H9 (cell line): ENCODE results near the gene RBL1. TPM values are rescaled to one million over a fixed set of nuclear protein-coding genes. Genes with fewer than 3 reads are reported as not detected.

Source experiments
- DNase-seq: peaks from one replicate; pipeline ENCODE4 v3.0.0-alpha.2; 2017
- H2AFZ ChIP-seq: one replicate; pipeline ENCODE4 v1.6.1; 2013; ENCODE audit warnings: mild to moderate bottlenecking, low read length, control low read depth, moderate library complexity
- H2AK5ac ChIP-seq: 2 replicates; pipeline ENCODE4 v1.6.1; 2013; ENCODE audit warnings: low read length, control low read depth, mixed read lengths; ENCODE audit not compliant: insufficient read length
- H2BK120ac ChIP-seq: one replicate; pipeline ENCODE4 v1.6.1; 2013; ENCODE audit warnings: low read depth, mild to moderate bottlenecking, low read length, control low read depth, inconsistent platforms; ENCODE audit not compliant: poor library complexity, severe bottlenecking
- H2BK12ac ChIP-seq: 2 replicates; pipeline ENCODE4 v1.6.1; 2013; ENCODE audit warnings: low read length, control low read depth, mixed read lengths, low read depth; ENCODE audit not compliant: insufficient read length
- H2BK15ac ChIP-seq: 2 replicates; pipeline ENCODE4 v1.6.1; 2013; ENCODE audit warnings: low read depth, low read length, control low read depth
- H2BK20ac ChIP-seq: one replicate; pipeline ENCODE4 v1.6.1; 2013; ENCODE audit warnings: low read depth, mild to moderate bottlenecking, low read length, control low read depth, inconsistent platforms; ENCODE audit not compliant: poor library complexity, severe bottlenecking
- H2BK5ac ChIP-seq: 2 replicates; pipeline ENCODE4 v1.6.1; 2013; ENCODE audit warnings: low read length, control low read depth, mixed read lengths; ENCODE audit not compliant: insufficient read length
- H3K14ac ChIP-seq: 2 replicates; pipeline ENCODE4 v1.6.1; 2013; ENCODE audit warnings: low read length, control low read depth; ENCODE audit not compliant: insufficient read depth
- H3K18ac ChIP-seq: 2 replicates; pipeline ENCODE4 v1.6.1; 2013; ENCODE audit warnings: low read depth, mild to moderate bottlenecking, mixed read lengths, low read length, control low read depth; ENCODE audit not compliant: insufficient read length
- H3K23ac ChIP-seq: 2 replicates; pipeline ENCODE4 v1.6.1; 2013; ENCODE audit warnings: low read length, control low read depth, mixed read lengths, low read depth; ENCODE audit not compliant: insufficient read length
- H3K23me2 ChIP-seq: 2 replicates; pipeline ENCODE4 v1.6.1; 2013; ENCODE audit warnings: low read depth, mild to moderate bottlenecking, mixed read lengths, low read length, control low read depth; ENCODE audit not compliant: insufficient read length, poor library complexity, severe bottlenecking
- H3K27ac ChIP-seq: 2 replicates; pipeline ENCODE4 v1.5.1; 2013; ENCODE audit warnings: low read length, control low read depth, mixed read lengths, low read depth; ENCODE audit not compliant: insufficient read length
- H3K27me3 ChIP-seq: 2 replicates; pipeline ENCODE4 v1.6.1; 2013; ENCODE audit warnings: low read length, control low read depth, inconsistent platforms; ENCODE audit not compliant: insufficient read depth
- H3K4ac ChIP-seq: 2 replicates; pipeline ENCODE4 v1.6.1; 2013; ENCODE audit warnings: low read depth, mild to moderate bottlenecking, control low read depth, inconsistent platforms, low read length, moderate library complexity
- H3K4me1 ChIP-seq: 2 replicates; pipeline ENCODE4 v1.6.1; 2013; ENCODE audit warnings: low read length, control low read depth, inconsistent platforms; ENCODE audit not compliant: insufficient read depth
- H3K4me2 ChIP-seq: 2 replicates; pipeline ENCODE4 v1.6.1; 2013; ENCODE audit warnings: low read length, control low read depth, mixed read lengths; ENCODE audit not compliant: insufficient read length, insufficient read depth
- H3K56ac ChIP-seq: 2 replicates; pipeline ENCODE4 v1.6.1; 2013; ENCODE audit warnings: low read depth, mild to moderate bottlenecking, mixed read lengths, low read length, control low read depth; ENCODE audit not compliant: insufficient read length
- H3K79me1 ChIP-seq: 2 replicates; pipeline ENCODE4 v1.6.1; 2013; ENCODE audit warnings: low read depth, mild to moderate bottlenecking, moderate library complexity, low read length, control low read depth, inconsistent platforms; ENCODE audit not compliant: insufficient read depth, poor library complexity, severe bottlenecking
- H3K79me2 ChIP-seq: 2 replicates; pipeline ENCODE4 v1.6.1; 2013; ENCODE audit warnings: low read length, control low read depth, inconsistent platforms; ENCODE audit not compliant: insufficient read depth
- H3K9ac ChIP-seq: 2 replicates; pipeline ENCODE4 v1.6.1; 2013; ENCODE audit warnings: low read length, control low read depth, mixed read lengths; ENCODE audit not compliant: insufficient read length; ENCODE audit errors: extremely low read depth
- H3K9me3 ChIP-seq: one replicate; pipeline ENCODE4 v1.6.1; 2013; ENCODE audit warnings: low read depth, low read length, inconsistent platforms; ENCODE audit not compliant: control insufficient read depth
- H3T11ph ChIP-seq: one replicate; pipeline ENCODE4 v1.6.1; 2013; ENCODE audit warnings: mild to moderate bottlenecking, low read length, control low read depth, inconsistent platforms
- H4K20me1 ChIP-seq: one replicate; pipeline ENCODE4 v1.6.1; 2013; ENCODE audit not compliant: control insufficient read depth, insufficient read length, insufficient read depth
- H4K5ac ChIP-seq: 2 replicates; pipeline ENCODE4 v1.6.1; 2013; ENCODE audit warnings: low read depth, mild to moderate bottlenecking, mixed read lengths, low read length, control low read depth; ENCODE audit not compliant: insufficient read length
- H4K8ac ChIP-seq: replicated peaks from 2 replicates; pipeline ENCODE4 v1.6.1; 2013; ENCODE audit warnings: low read length, control low read depth, mixed read lengths, low read depth; ENCODE audit not compliant: insufficient read length
- H4K91ac ChIP-seq: 2 replicates; pipeline ENCODE4 v1.6.1; 2013; ENCODE audit warnings: low read depth, mild to moderate bottlenecking, moderate library complexity, mixed read lengths, low read length, control low read depth; ENCODE audit not compliant: insufficient read length
- H3K27ac Mint-ChIP-seq, 3 experiments: 2 replicates in 2 of 3; 3 replicates in 1 of 3; pipeline ENCODE4 v1.8.0; 2020 to 2021; ENCODE audit warnings: mixed read lengths in 3 of 3, mild to moderate bottlenecking in 1 of 3, moderate library complexity in 1 of 3
- H3K27me3 Mint-ChIP-seq: 2 replicates; pipeline ENCODE4 v1.8.0; 2021; ENCODE audit warnings: low read depth, mild to moderate bottlenecking, moderate library complexity, mixed read lengths
- H3K36me3 Mint-ChIP-seq, 3 experiments: 2 replicates in 2 of 3; 3 replicates in 1 of 3; pipeline ENCODE4 v1.8.0; 2020 to 2021; ENCODE audit warnings: low read depth in 3 of 3, mixed read lengths in 3 of 3; ENCODE audit not compliant: insufficient read depth in 1 of 3
- H3K4me1 Mint-ChIP-seq, 2 experiments: 2 replicates each; pipeline ENCODE4 v1.8.0; 2020; ENCODE audit warnings: mixed read lengths in 2 of 2
- H3K4me3 Mint-ChIP-seq, 2 experiments: 2 replicates in 1 of 2; 3 replicates in 1 of 2; pipeline ENCODE4 v1.8.0; 2020 to 2021; ENCODE audit warnings: mild to moderate bottlenecking in 2 of 2, mixed read lengths in 2 of 2, moderate library complexity in 1 of 2
- H3K9me3 Mint-ChIP-seq, 2 experiments: 2 replicates in 1 of 2; 3 replicates in 1 of 2; pipeline ENCODE4 v1.8.0; 2020; ENCODE audit warnings: mild to moderate bottlenecking in 2 of 2, mixed read lengths in 2 of 2, moderate library complexity in 1 of 2
- WGBS: extraction: QIAGEN DNeasy Blood & Tissue Kit; methylation state at CpG from one replicate; pipeline ENCODE4 v1.1.7; 2013; ENCODE audit warnings: missing lambda C conversion rate, low lambda C conversion rate, mixed read lengths; ENCODE audit not compliant: insufficient read length; ENCODE audit errors: extremely low coverage; 5-methylcytosine and 5-hydroxymethylcytosine counted together
- total RNA-seq: library from RNA; stranded (reverse); gene quantifications from 2 replicates; pipeline ENCODE4 v1.2.1, GENCODE V29; 2021
- TF ChIP-seq, protein P1 (sequence below): fragments of 200-600 bp; sonication (generic); conservative IDR thresholded peaks from 3 replicates; pipeline ENCODE4 v1.8.0; 2021; ENCODE audit warnings: antibody characterized with exemption, mild to moderate bottlenecking

RBL1 gene
- total RNA-seq, 1 experiment from 2014 or later: 14.1 TPM

- Histone ChIP-seq H3K14ac (no peak overlapping the region), H3K79me2 (no peaks in the 10 kb centered on the region), H2AK5ac (no peak overlapping the region), H3K4ac (no peak overlapping the region), H2BK15ac (no peak overlapping the region), H2BK5ac (no peak overlapping the region), H3K18ac (no peak overlapping the region), H3K4me1 (no peaks in the 10 kb centered on the region), H3K4me2 (no peak overlapping the region), H2AFZ (no peak overlapping the region), H2BK20ac (no peak overlapping the region), H4K91ac (no peak overlapping the region), H2BK120ac (no peak overlapping the region), H3K79me1 (no peaks in the 10 kb centered on the region), H3K23me2 (no peaks in the 10 kb centered on the region), H3K23ac (no peak overlapping the region), H4K5ac (no peak overlapping the region), H3T11ph (no peak overlapping the region), H3K56ac (no peak overlapping the region), H2BK12ac (no peak overlapping the region), H3K9ac (no peak overlapping the region), H3K27me3 (no peaks in the 10 kb centered on the region), H3K27ac (no peak overlapping the region), H4K20me1 (no peaks in the 10 kb centered on the region), H4K8ac (no peak overlapping the region), H3K9me3 (peaks cover 13% of the 10 kb centered on the region)
- H3K4me1 Mint-ChIP-seq: 0 out of 4 replicates have a peak, but pooled peaks cover 0 to 2% of the 10 kb centered on the region in 2 experiments
- peaks cover 10 to 16% (median 16%) of the 10 kb centered on the region in 3 experiments; a peak in 6 of 7 replicates for H3K36me3 Mint-ChIP-seq
- TF ChIP-seq, protein P1, sequence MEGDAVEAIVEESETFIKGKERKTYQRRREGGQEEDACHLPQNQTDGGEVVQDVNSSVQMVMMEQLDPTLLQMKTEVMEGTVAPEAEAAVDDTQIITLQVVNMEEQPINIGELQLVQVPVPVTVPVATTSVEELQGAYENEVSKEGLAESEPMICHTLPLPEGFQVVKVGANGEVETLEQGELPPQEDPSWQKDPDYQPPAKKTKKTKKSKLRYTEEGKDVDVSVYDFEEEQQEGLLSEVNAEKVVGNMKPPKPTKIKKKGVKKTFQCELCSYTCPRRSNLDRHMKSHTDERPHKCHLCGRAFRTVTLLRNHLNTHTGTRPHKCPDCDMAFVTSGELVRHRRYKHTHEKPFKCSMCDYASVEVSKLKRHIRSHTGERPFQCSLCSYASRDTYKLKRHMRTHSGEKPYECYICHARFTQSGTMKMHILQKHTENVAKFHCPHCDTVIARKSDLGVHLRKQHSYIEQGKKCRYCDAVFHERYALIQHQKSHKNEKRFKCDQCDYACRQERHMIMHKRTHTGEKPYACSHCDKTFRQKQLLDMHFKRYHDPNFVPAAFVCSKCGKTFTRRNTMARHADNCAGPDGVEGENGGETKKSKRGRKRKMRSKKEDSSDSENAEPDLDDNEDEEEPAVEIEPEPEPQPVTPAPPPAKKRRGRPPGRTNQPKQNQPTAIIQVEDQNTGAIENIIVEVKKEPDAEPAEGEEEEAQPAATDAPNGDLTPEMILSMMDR: no peak
- no peak overlapping the region for H3K4me3 Mint-ChIP-seq
- WGBS: no CpG with 5 or more reads among the region's 4 CpGs
- H3K9me3 Mint-ChIP-seq: peaks cover 15 to 24% of the 10 kb centered on the region in 2 experiments
- no peaks in the 10 kb centered on the region; the same call in 1 of the 2 replicates for H3K27me3 Mint-ChIP-seq
- DNase-seq: no peak
- H3K27ac Mint-ChIP-seq: no peak overlapping the region; a peak in 1 of 7 replicates
Observed at GRCh38 chr20:36959242-36959641, 136.6 kb downstream of the RBL1 start.
